Skeletal muscle satellite cell (primary cell): ENCODE data around the gene CPOX.
A peak's percentile ranks its signal among the peaks of the same experiment; 100 is the strongest.

Experiments used
- H3K27me3 ChIP-seq: 2 replicates; pipeline ENCODE4 v1.7.0; 2013; ENCODE audit warnings: low read length; ENCODE audit not compliant: control insufficient read depth, insufficient read depth
- H3K36me3 ChIP-seq: 2 replicates; pipeline ENCODE4 v1.7.0; 2013; ENCODE audit warnings: mild to moderate bottlenecking, control low read depth, low read length; ENCODE audit not compliant: insufficient read depth
- H3K4me1 ChIP-seq: 2 replicates; pipeline ENCODE4 v1.7.0; 2013; ENCODE audit warnings: low read length; ENCODE audit not compliant: control insufficient read depth, insufficient read depth
- H3K4me2 ChIP-seq: 2 replicates; pipeline ENCODE4 v1.7.0; 2013; ENCODE audit warnings: mild to moderate bottlenecking, low read length
- H3K4me3 ChIP-seq: 2 replicates; pipeline ENCODE4 v1.7.0; 2013; ENCODE audit warnings: low read length
- H3K9ac ChIP-seq: 2 replicates; pipeline ENCODE4 v1.7.0; 2013; ENCODE audit warnings: mild to moderate bottlenecking, low read depth, low read length, moderate library complexity
- H3K9me3 ChIP-seq: replicated peaks from 2 replicates; pipeline ENCODE4 v1.7.0; 2013; ENCODE audit warnings: mild to moderate bottlenecking, control low read depth, low read length

Gene CPOX

DNA sequence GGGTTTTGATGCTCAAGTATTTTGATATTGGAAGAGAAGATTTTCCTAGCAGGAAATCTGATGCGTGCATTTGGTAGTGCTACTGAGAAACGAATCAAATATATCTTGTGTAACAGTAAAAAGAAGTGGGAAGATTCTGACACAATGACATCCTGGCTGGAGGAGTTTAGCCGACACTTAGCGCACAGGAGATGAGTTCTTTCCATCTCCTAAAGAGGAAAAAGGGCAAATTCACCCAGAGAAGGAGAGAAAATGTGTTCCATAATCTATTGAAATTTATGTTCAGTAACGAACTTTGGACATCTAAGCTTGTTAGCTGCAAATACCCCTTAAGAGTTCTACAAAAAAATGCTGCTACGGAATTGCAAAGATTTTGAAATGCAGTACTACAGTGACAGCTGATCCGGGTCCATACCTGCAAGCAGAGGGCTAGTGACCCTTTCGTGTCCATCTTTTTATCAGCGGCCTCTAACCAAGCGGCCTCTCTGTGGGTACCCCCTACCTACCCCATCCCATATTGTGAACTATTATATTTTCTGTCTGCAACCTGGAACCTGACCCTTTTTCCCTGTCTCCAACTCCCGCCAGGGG lies 971 bp downstream of the CPOX start:
- Histone ChIP-seq H3K4me3 (peak overlapping the region; percentile 83), H3K4me2 (peak overlapping the region; percentile 84), H3K9ac (peak overlapping the region; percentile 78), H3K27me3 (no peaks in the 10 kb centered on the region), H3K36me3 (peaks cover 11% of the 10 kb centered on the region), H3K9me3 (no peaks in the 10 kb centered on the region), H3K4me1 (no peaks in the 10 kb centered on the region)

DNA sequence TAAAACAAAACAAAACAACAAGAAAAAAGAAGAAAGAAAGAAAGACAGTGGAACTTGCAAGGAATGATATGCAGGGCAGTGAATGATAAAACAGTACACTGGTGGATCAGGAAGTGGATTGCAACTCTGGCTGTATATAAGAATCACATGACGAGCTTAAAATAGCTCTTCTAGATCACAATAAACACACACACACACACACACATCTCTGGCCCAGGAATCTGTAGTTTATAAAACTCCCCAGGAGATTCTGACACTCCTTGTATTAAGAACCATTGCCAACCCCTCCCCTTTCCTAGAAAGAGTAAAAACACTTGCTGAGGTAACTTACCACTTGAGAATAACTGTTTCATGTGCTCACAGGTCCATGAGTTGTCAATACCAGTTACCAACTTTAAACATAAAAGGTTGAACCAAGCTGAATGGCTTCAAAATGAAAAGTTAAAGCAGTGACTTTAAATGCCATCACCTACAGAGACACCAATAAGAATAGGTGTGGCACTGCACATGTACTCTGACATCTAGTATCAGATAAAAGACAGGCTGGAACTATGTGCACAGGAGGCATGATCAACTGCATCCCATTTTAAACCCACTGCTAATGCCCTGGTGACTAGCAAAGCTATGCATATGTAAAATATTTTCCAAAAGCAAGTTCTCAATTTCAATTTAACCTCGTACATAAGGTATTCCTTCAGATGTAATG lies 3.9 kb downstream of the CPOX start:
- H3K36me3 ChIP-seq, result peaks cover 36% of the 10 kb centered on the region
- no peak overlapping the region for H3K4me3 ChIP-seq
- H3K9me3 ChIP-seq, result no peaks in the 10 kb centered on the region

DNA sequence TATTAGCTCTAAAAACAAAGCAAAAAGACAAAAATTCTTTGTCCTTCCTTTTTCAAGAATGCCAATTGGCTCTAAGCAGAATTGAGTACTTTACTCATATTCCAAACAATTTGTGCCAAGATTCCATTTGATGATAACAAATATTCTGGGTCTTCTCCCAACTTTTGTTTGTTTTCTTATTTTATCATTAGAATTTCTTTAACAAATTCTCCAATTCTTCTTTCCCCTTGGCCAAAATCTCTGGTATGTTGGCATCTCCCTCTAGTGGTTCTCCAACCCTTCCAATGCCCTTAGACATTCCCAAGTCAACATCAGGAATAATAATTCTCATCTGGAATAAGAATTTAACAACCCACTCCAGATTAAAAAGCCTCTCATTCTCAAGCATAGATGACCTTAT lies 5.3 kb downstream of the CPOX start:
- Histone ChIP-seq H3K36me3 (peaks cover 45% of the 10 kb centered on the region), H3K9ac (no peak overlapping the region), H3K4me3 (no peak overlapping the region), H3K4me2 (no peak overlapping the region), H3K9me3 (no peaks in the 10 kb centered on the region), H3K4me1 (no peaks in the 10 kb centered on the region), H3K27me3 (no peaks in the 10 kb centered on the region)

More for the DNA sequence above, 3.9 kb downstream of the CPOX start:
- Histone ChIP-seq H3K9ac (no peak overlapping the region), H3K27me3 (no peaks in the 10 kb centered on the region), H3K4me2 (no peak overlapping the region), H3K4me1 (no peaks in the 10 kb centered on the region)

GRCh38 chr3:98587654-98588053 lies 5.8 kb downstream of the CPOX start:
- H3K9ac ChIP-seq, result no peak overlapping the region

DNA sequence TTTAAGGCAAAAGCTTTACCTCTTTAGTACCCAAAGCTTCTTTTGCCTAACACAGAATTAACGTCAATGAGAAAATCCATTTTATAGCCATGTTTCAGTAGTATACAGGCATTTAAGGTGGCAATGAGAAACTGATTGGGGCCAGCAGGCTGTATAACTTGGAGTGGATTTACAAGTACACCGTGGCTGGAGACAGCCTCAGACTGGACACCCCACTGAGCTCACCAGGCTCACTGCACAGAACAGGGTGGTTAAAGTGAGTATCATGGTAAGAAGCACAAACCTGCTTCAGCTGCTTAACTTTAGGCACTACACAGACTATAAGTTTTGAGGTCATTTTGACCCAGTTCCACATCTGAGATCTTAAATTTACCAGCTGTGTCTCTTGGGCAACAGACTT lies 8.9 kb downstream of the CPOX start:
- Histone ChIP-seq H3K36me3 (peaks cover 56% of the 10 kb centered on the region), H3K4me2 (no peak overlapping the region), H3K4me1 (no peaks in the 10 kb centered on the region), H3K27me3 (no peaks in the 10 kb centered on the region), H3K9me3 (no peaks in the 10 kb centered on the region), H3K4me3 (no peak overlapping the region), H3K9ac (no peak overlapping the region)

More at GRCh38 chr3:98587654-98588053, 5.8 kb downstream of the CPOX start:
- Histone ChIP-seq H3K27me3 (no peaks in the 10 kb centered on the region), H3K4me1 (no peaks in the 10 kb centered on the region), H3K4me2 (peak overlapping the region; percentile 23), H3K4me3 (no peak overlapping the region), H3K9me3 (no peaks in the 10 kb centered on the region), H3K36me3 (peaks cover 45% of the 10 kb centered on the region)

GRCh38 chr3:98583766-98584165 lies 9.6 kb downstream of the CPOX start:
- Histone ChIP-seq H3K4me3 (no peak overlapping the region), H3K36me3 (peaks cover 57% of the 10 kb centered on the region), H3K4me2 (no peak overlapping the region), H3K27me3 (no peaks in the 10 kb centered on the region), H3K9me3 (no peaks in the 10 kb centered on the region), H3K4me1 (no peaks in the 10 kb centered on the region), H3K9ac (no peak overlapping the region)

GRCh38 chr3:98582042-98582441 lies 11.4 kb downstream of the CPOX start:
- Histone ChIP-seq H3K4me3 (no peak overlapping the region), H3K27me3 (no peaks in the 10 kb centered on the region), H3K9me3 (no peaks in the 10 kb centered on the region), H3K9ac (no peak overlapping the region), H3K4me1 (no peaks in the 10 kb centered on the region), H3K4me2 (no peak overlapping the region), H3K36me3 (peaks cover 63% of the 10 kb centered on the region)

DNA sequence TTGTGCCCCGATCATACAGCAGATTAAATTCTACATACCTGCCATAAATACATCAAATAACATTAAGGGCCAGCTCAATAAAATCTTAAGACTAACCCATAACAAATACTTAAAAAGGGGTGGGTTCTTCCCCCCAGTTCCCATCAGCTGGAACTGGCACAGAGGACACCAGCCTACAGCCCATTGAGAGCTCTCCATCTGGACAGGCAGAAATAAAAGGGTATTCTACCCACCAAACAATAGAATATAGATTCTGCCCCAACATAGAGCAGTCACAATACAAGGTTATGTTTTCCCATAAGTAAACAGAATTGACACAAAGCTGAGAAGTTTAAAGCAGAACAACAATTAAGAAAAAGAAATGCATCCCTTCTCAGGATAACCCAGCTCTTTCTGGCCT lies 11.9 kb downstream of the CPOX start:
- H3K9ac ChIP-seq, result no peak overlapping the region
- H3K9me3 ChIP-seq, result no peaks in the 10 kb centered on the region
- no peak overlapping the region for H3K4me2 ChIP-seq
- H3K27me3 ChIP-seq, result no peaks in the 10 kb centered on the region
- H3K4me1 ChIP-seq, result no peaks in the 10 kb centered on the region
- H3K36me3 ChIP-seq, result peaks cover 60% of the 10 kb centered on the region
- no peak overlapping the region for H3K4me3 ChIP-seq

DNA sequence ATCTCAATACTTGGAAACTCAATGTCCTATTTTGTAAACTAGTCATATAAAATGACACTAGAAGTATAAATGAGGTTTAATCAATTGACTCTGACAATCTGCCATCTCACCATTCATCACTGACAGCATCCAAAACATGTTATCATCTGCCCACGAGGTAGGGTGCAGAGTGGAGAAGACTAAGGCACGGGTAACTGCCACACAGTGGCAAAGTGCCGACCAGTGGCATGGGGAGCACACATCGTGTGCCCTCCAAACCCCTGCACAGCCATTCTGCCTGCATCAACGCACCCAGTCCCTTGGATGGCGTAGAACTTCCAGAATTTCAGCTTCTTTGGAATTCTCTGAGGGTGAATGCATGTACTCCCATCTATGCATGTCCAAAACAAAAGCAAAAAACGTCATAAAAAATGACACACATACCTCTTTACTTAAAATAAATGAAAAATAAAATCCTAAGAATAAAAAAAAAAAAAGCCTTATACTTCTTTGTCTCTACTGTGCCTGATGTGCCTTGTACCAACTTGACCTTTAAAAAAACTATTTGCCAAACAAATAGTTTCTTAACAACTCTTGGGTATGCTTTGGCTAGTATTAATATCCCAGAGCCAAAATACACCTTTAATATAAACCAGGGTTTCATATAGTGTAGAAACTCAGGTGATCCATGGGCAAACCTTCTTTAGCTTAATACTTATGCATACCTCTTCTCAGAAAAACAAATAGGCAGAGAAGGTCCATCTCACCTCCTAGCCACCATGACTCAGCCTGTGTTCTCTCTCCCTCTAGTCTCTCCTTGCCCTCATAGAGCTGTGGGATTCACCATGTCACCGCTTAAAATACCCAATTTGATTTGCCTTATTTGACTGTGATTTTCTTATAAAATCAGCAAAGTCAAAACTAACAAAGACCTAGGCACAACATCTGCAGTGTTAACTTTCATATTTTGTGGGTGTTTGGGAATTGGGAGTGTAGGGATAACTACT lies 12.7 kb downstream of the CPOX start:
- H3K9me3 ChIP-seq, result no peaks in the 10 kb centered on the region
- no peak overlapping the region for H3K4me3 ChIP-seq
- H3K4me2 ChIP-seq, result no peak overlapping the region
- H3K4me1 ChIP-seq, result no peaks in the 10 kb centered on the region
- H3K36me3 ChIP-seq, result peaks cover 54% of the 10 kb centered on the region
- no peak overlapping the region for H3K9ac ChIP-seq
- no peaks in the 10 kb centered on the region for H3K27me3 ChIP-seq

- H3K27me3 ChIP-seq, result no peaks in the 10 kb centered on the region
- H3K4me1 ChIP-seq, result no peaks in the 10 kb centered on the region
- H3K36me3 ChIP-seq, result peaks cover 33% of the 10 kb centered on the region
- H3K4me2 ChIP-seq, result no peak overlapping the region
- H3K9ac ChIP-seq, result no peak overlapping the region
- no peaks in the 10 kb centered on the region for H3K9me3 ChIP-seq
- no peak overlapping the region for H3K4me3 ChIP-seq
Measured at GRCh38 chr3:98577178-98577895, 16.1 kb downstream of the CPOX start.

- Histone ChIP-seq H3K4me1 (no peaks in the 10 kb centered on the region), H3K27me3 (no peaks in the 10 kb centered on the region), H3K4me2 (no peak overlapping the region), H3K9me3 (no peaks in the 10 kb centered on the region), H3K4me3 (no peak overlapping the region), H3K9ac (no peak overlapping the region), H3K36me3 (peaks cover 16% of the 10 kb centered on the region)
Measured at GRCh38 chr3:98574132-98574531, 19.3 kb downstream of the CPOX start.
